ENCODE data around the gene CLCF1. TPM values are rescaled to one million over a fixed set of nuclear protein-coding genes. Genes with fewer than 3 reads are reported as not detected.

CLCF1 gene
- total and polyA plus RNA-seq, 2 of the 13 experiments (the other 11 are each of a cell fraction or from before 2014, with no cell fraction given), result 0.49 to 0.78 TPM

DNA sequence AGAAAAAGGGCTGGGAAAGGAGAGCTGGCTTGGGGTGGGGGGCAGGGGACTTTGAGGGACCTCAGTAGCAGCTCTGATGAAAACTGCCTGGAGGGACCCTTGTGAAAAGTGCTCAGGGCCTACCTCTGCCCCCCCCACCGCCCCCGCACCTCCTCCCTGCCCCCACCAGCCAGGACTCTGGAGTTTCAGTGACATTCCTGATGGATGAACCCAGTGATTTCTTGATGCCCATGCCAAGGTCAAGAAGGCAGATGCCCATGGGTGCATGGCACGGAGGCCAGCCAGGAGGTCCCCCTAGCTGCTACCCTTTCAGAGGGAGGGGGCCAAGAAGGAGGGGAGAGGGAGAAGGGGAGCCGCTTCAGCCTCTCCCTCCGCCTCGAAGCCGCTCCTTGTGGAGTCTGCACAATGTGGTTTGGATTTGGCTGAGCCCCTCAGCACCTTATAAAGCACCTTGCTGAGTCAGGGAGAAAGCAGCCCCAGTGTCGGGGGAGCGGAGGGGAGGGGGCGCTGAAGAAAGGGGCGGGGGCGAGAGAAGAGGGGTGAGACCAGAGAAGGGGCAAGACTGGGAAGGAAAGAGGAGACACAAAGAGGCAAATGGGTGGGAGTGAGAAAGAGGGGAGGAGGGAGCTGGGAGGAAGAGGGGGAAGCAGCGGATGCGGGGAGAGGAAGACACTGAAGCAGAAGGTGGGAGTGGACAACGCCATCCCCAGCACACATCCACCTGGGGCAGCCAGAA lies 2.1 kb upstream of the CLCF1 start:
- intact Hi-C loops (cut with micrococcal nuclease; ENCODE audit: unreplicated experiment), result no loop called here
- no peak for ATAC-seq
- Histone ChIP-seq H3K4me1 (ENCODE audit: insufficient read depth, low read length) (peaks cover 41% of the 10 kb centered on the region), H3K9me3 (ENCODE audit: low read length) (no peaks in the 10 kb centered on the region), H4K20me1 (ENCODE audit: insufficient read depth, low read length) (no peaks in the 10 kb centered on the region), H3K9ac (ENCODE audit: insufficient read depth, low read depth, low read length) (no peak overlapping the region), H3K27me3 (ENCODE audit: control insufficient read depth in 1 of 2, insufficient read depth in 2 of 2, low read length in 2 of 2) (peaks cover 3 to 12% of the 10 kb centered on the region in 2 experiments; a peak in 3 of 5 replicates), H3K4me2 (ENCODE audit: low read depth, low read length) (no peak overlapping the region), H3K27ac (ENCODE audit: extremely low read length, insufficient read depth, low read length) (no peak overlapping the region), H3K4me3 (replicated peaks in 1 of 3; ENCODE audit: insufficient read depth in 1 of 3, low read depth in 2 of 3, low read length in 3 of 3) (no peak overlapping the region), H2AFZ (ENCODE audit: low read length) (no peak overlapping the region), H3K79me2 (ENCODE audit: insufficient read depth, low read length) (no peaks in the 10 kb centered on the region), H3K36me3 (replicated peaks in 1 of 2; ENCODE audit: control insufficient read depth in 1 of 2, insufficient read depth in 2 of 2, low read length in 2 of 2) (no peaks in the 10 kb centered on the region)
- TF ChIP-seq ZBTB14 (CRISPR knock-in tag; IDR thresholded peaks at IDR 0.05) (no peak), BCL6 (CRISPR knock-in tag; IDR thresholded peaks at IDR 0.05) (no peak), ZNF543 (CRISPR knock-in tag; IDR thresholded peaks at IDR 0.05) (no peak), ZNF331 (CRISPR knock-in tag; IDR thresholded peaks at IDR 0.05) (no peak), TEAD2 (CRISPR knock-in tag; IDR thresholded peaks at IDR 0.05) (no peak), ZNF468 (CRISPR knock-in tag; IDR thresholded peaks at IDR 0.05) (no peak), CERS6 (CRISPR knock-in tag; IDR thresholded peaks at IDR 0.05) (no peak), HMGA1 (CRISPR knock-in tag; conservative IDR thresholded peaks at IDR 0.05) (no peak), ATAD3A (CRISPR knock-in tag; IDR thresholded peaks at IDR 0.05) (no peak), MIXL1 (CRISPR knock-in tag; IDR thresholded peaks at IDR 0.05) (no peak), MEIS1 (CRISPR knock-in tag; IDR thresholded peaks at IDR 0.05; ENCODE audit: borderline replicate concordance) (no peak), ZSCAN30 (CRISPR knock-in tag; IDR thresholded peaks at IDR 0.05) (no peak), ZNF547 (CRISPR knock-in tag; IDR thresholded peaks at IDR 0.05) (no peak), LRRFIP1 (CRISPR knock-in tag; conservative IDR thresholded peaks at IDR 0.05) (no peak), THAP9 (CRISPR knock-in tag; IDR thresholded peaks at IDR 0.05; ENCODE audit: borderline replicate concordance) (no peak)
- no peak for DNase-seq (ENCODE audit: low spot score)
- in situ Hi-C loops (cut with HindIII; ENCODE audit: extremely low pct_ligation_motif_present, low pct_unique_long_range_greater_than_20kb), result no loop called here
- WGBS (ENCODE audit: low lambda C conversion rate), result 55% methylated on average over 14 of the region's 15 CpGs
- FAIRE-seq, result no peak
- BruUV-seq (replicated peaks), result no TSS peak
- POLR2A ChIA-PET, result interaction anchor here (1.2 to 18.5 kb wide), 2 partner anchors 16 to 22 kb away, joined by 4 to 365 read pairs; partner anchors contain the start of genes POLD4 and RAD9A
- CTCF ChIA-PET (ENCODE audit: low intra/inter-chr PET ratio, low total read pairs), result no interaction called here

All from HepG2 (cell line).